DMS153 (cell line): Measurements from ENCODE around the gene CLASP1.
A peak's percentile ranks its signal among the peaks of the same experiment; 100 is the strongest.

ENCODE experiments used
- DNase-seq: peaks from one replicate; lab custom pipeline; 2025; lab: John Stamatoyannopoulos, UW

CLASP1 gene

GRCh38 chr2:121539750-121540469 is 109.4 kb downstream of the CLASP1 start:
- no peak for DNase-seq

GRCh38 chr2:121536850-121537557 is 112.3 kb downstream of the CLASP1 start:
- no peak for DNase-seq

GRCh38 chr2:121536347-121536746 is 112.9 kb downstream of the CLASP1 start:
- no peak for DNase-seq

GRCh38 chr2:121534007-121534406 is 115.3 kb downstream of the CLASP1 start:
- no peak for DNase-seq

GRCh38 chr2:121532894-121533293 is 116.4 kb downstream of the CLASP1 start:
- DNase-seq, result peak; percentile 43

- DNase-seq, result peak; percentile 20
Measured at GRCh38 chr2:121532347-121532766, 116.9 kb downstream of the CLASP1 start.

- DNase-seq, result peak; percentile 77
Measured at GRCh38 chr2:121530212-121530705, 119.0 kb downstream of the CLASP1 start.

- peak; percentile 38 for DNase-seq
Measured at GRCh38 chr2:121529439-121530211, 119.6 kb downstream of the CLASP1 start.

- no peak for DNase-seq
Measured at GRCh38 chr2:121527009-121527682, 122.1 kb downstream of the CLASP1 start.

- DNase-seq, result no peak
Measured at GRCh38 chr2:121524685-121525425, 124.4 kb downstream of the CLASP1 start.

- DNase-seq, result no peak
Measured at GRCh38 chr2:121521359-121521758, 127.9 kb downstream of the CLASP1 start.

GRCh38 chr2:121520641-121520994 is 128.6 kb downstream of the CLASP1 start:
- DNase-seq, result no peak

GRCh38 chr2:121519732-121520640 is 129.3 kb downstream of the CLASP1 start:
- DNase-seq, result no peak

- DNase-seq, result no peak
Measured at GRCh38 chr2:121519153-121519552, 130.1 kb downstream of the CLASP1 start.

- no peak for DNase-seq
Measured at GRCh38 chr2:121513597-121514333, 135.5 kb downstream of the CLASP1 start.

GRCh38 chr2:121510857-121511256 is 138.4 kb downstream of the CLASP1 start:
- DNase-seq, result no peak

- no peak for DNase-seq
Measured at GRCh38 chr2:121506621-121507020, 142.6 kb downstream of the CLASP1 start.

- no peak for DNase-seq
Measured at GRCh38 chr2:121505986-121506586, 143.2 kb downstream of the CLASP1 start.

- DNase-seq, result no peak
Measured at GRCh38 chr2:121505005-121505404, 144.3 kb downstream of the CLASP1 start.
